Measurements from ENCODE around the gene NUF2.
"Not testable (repeated sequence)": the region's sequence is repeated elsewhere in the genome, so short reads cannot be mapped to it uniquely, and the experiment has no call there.

The NUF2 gene

DNA sequence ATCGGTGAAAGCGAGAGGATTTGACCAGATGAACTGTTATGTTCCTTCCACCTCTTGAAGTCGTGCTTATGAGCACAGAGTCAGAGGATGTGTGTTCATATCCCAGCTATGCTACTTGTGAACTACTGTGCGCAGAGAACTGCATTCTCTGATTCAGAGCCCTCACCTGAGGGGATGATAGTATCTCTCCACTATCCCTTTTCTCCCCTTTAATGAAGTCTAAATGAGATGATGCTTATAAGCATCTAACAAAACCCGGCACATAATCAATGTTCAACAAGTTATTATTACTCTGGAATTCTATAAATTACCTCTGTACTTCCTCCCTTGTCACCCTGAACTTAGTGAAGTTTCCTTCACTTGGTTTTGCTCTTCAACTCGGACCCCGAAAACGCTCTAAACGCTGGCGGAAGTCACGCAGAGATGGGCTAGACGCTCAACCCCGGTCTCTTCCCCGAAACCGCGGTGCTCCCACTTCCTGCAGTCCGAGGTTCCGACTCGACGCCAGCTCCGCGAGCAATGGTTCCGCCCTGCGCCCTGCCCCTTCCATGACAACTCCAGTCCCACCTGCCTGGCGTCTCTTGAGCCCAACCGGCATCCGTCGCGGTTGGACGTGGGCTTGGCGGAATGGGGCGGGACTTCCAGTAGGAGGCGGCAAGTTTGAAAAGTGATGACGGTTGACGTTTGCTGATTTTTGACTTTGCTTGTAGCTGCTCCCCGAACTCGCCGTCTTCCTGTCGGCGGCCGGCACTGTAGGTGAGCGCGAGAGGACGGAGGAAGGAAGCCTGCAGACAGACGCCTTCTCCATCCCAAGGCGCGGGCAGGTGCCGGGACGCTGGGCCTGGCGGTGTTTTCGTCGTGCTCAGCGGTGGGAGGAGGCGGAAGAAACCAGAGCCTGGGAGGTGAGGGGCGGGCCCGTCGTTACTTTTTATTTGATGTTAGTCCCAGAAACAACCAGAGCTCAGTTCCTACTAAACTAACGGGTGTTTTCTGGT lies at the start of gene NUF2:
Gene NUF2, plus strand, starts transcription at position 644 of the 995 bp plus-strand sequence. CDS start 4,098 bp downstream, outside the sequence.
- DNase-seq: peak; percentile 94 to 95

DNA sequence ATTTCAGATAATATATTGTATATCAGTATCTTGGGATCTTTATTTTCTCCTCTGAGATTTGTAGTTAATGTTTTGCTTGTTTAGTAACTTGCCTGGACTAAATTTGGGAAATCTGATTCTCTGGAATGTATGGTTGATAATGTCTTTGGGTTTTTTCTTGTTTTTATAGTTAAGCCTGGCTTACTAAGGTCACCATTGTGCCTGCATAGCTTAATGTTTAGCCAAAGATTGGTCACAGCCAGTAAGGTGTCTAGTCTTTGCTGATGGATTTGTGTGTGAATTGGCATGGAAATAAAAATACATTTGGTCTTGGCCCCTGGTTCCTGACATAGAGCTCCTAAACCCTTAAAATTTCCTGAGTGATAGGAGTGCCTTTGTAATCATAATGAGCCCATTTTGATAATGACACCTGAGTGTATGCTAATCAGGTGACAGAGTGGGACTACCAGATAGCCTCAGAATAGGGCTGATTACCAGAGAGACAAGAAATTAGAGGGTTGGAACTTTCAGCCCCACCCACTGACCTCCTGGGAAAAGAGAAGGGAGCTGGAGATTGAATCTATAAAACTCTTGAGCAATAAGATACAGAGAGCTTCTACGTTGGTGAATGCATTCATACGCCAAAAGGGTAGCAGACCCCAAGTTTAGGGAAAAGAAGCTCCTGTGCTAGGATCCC lies 47.9 kb upstream of the NUF2 start:
- no peak for DNase-seq

DNA sequence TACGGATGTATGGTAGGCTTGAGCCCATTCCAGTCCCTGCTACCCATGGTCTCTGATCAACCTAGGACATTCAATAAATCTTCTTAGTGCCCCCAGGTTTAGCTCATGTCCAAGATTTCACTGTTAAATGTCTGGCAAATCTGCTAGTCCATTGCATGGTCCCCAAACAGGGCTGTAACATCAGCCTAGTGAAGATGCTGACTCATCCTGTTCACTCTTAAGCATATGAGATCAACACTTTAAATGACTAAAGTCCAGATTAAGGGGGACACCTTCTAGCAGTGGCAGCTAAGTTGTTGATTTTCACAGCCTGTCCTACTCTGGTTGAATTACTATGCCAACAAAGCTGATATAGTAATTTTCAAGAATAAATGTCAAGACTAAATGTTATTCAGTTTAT lies 46.5 kb upstream of the NUF2 start:
- DNase-seq: no peak

DNA sequence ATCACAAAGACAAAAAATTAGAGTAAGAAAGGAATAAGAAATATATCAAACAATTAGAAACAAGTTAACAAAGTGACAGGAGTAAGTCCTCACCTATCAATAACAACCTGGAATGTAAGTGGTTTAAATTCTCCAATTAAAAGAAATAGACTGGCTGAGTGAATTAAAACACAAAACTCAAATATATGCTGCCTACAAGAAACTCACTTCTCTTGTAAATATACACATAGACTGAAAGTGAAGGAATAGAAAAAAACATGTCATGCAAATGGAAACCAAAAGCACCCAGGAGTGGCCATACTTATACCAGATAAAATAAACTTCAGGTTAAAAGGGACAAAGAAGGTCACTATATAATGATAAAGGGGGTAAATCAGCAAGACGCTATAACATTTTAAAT lies 43.2 kb upstream of the NUF2 start:
- no peak for DNase-seq

DNA sequence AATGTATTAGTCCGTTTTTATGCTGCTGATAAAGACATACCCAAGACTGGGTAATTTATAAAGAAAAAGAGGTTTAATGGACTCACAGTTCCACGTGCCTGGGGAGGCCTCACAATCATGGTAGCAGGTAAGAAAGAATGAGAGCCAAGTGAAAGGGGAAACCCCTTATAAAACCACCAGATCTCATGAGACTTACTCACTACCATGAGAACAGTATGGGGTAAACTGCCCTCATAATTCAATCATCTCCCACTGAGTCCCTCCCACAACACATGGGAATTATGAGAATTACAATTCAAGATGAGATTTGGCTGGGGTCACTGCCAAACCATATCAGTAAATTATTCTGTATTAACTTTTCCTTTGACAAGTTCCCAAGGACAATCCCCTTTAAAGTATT lies 36.9 kb upstream of the NUF2 start:
- DNase-seq: not testable (repeated sequence)

DNA sequence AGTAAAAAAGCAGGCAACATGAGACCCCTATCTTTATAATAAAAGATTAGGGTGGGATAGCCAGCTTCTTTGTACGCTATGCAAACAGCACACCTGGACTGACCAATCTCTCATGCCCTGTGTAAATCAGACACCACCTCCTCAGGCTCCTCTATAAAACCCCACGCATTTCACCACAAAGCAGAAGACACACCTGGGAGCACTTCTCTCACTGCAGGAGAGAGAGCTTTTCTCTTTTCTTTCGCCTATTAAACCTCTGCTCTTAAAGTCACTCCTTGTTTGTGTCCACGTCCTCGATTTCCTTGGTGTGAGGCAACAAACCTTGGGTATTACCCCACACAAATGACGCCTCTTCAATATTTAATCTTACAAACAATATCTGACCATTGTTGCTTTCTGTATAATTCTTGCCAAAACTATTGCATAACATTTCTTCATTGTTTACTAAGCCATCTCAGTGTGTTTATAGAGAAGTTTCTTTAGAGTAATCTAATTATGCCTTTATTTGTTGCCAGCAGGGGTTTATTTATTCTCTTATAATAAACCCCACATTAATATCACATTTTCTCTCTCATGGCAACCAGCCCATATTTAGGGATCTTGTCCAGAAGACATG lies 31.6 kb upstream of the NUF2 start:
- no peak for DNase-seq

DNA sequence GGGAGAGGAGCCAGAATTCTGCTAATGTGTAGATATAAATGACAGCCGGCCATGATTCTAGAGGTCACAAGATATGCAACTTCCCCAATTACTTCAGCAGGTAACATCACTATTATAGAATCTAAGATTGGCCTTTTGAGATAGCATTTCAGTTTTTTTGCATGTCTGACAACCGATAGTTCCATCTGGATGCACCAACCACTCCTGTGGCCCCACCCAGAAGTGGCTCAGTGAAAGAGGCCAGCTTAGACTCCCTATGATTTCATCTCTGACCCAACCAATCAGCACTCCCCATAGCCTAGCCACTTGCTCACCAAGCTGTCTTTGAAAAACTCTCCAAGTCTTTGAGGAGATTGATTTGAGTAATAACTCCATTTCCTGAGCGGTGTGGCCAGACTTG lies 30.3 kb upstream of the NUF2 start:
- DNase-seq: no peak

DNA sequence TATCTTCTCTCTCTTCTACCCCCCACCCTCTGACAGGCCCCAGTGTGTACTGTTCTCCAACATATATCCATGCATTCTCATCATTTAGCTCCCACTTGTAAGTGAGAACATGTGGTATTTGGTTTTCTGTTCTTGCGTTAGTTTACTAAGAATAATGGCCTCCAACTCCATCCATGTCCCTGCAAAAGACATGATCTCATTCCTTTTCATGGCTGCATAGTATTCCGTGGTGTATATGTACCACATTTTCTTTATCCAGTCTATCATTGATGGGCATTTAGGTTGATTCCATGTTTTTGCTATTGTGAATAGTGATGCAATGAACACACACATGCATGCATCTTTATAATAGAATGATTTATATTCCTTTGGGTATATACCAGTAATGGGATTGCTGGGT lies 29.6 kb upstream of the NUF2 start:
- DNase-seq: not testable (repeated sequence)

DNA sequence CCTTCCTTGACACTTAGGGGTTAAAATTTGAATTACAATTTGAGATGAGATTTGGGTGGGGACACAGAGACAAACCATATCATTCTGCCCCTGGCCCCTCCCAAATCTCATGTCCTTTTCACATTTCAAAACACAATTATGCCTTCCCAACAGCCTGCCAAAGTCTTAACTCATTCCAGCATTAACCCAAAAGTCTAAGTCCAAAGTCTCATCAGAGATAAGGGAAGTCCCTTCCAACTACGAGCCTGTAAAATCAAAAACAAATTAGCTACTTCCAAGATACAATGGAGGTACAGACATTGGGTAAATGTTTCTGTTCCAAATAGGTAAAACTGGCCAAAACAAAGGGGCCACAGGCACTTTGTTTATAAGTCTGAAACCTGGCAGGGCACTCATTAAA lies 28.3 kb upstream of the NUF2 start:
- not testable (repeated sequence) for DNase-seq

DNA sequence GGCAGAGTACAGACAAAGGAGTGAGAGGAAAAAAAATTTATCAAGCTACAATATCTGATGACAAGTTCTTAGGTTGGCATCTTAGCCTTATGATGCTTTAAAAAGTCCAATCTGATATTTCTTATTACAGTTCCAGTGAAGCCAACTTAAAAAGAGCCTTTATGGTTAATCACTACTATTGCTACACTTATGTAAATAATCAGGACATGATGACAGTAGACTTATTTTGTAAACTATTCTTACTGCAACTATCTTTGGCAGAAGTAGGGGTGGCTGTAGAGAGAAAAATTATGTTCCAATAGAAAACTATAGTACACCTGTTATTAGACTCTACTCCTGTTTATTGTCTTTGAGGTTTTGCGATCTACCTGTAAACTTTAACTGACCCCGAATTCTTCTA lies 25.8 kb upstream of the NUF2 start:
- no peak for DNase-seq

DNA sequence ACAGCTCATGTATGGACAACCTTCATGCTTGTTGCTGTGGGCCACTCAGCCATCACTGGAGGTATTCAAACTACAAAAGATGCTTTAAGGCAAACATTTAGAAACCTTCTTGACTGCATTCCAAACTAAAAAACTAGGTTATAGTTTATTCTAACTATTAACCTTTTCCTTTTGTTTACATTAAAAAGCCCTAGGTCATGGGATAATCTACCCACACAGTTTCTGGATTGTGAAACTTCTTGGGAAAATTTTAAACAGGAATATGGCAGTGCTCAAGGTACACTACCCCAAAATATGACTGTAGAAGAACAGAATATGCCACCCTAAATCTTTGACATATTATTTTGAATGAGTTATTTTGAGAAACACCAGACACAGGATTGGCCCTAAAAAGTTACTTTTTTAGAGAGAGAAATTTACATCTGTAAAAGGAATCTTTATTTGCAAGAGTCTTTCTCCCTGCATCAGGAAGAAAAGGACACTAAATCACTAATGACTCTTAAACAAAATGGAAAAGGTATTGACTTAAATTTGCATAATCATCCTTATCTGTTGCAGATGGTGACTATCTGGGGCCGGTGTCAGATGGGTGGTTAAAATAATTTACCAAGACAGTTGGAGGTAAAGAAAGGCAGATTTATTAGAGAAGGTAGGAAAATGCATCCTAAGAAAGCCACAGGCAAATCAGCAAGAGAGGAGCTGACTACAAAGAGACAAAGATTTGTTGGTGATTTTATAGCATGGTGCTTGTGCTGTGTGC lies 25.1 kb upstream of the NUF2 start:
- no peak for DNase-seq

DNA sequence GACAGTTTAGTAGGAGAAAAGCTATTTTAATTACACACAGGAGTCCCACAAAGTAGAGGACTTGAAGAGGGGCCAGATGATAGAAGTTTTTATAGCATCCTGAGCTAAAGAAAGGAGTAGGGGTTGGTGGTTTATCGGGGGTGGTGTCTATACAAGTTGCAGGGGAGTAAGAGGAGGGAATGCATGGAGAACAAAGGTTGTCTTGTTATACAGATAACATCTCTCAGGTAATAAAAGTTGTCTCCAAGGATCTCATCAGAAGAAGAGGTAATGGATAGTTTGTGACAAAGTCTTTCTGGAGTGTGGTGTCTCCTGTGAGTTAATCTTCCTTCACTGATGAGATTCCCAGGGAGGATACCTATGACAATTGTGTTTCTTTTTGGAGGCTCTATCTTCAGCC lies 23.4 kb upstream of the NUF2 start:
- no peak for DNase-seq

DNA sequence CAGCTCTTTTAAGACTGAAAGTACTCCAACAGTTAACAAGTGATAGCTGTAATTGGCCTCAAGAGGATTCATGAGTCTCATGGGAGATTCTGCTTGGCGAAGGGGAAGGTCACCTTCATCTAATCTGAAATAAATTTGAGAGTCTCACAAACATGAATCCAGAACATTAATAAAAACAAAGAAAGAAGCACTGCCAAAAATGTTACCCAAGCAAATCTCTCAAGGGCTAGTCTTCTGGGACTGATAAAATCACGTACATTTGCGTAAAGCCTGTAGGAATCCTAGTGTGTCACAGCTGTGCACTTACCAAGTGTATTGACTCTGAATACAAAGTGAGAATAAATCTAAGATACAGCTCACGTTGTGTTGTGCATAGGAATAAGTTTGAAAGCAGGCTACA lies 21.2 kb upstream of the NUF2 start:
- DNase-seq: no peak

DNA sequence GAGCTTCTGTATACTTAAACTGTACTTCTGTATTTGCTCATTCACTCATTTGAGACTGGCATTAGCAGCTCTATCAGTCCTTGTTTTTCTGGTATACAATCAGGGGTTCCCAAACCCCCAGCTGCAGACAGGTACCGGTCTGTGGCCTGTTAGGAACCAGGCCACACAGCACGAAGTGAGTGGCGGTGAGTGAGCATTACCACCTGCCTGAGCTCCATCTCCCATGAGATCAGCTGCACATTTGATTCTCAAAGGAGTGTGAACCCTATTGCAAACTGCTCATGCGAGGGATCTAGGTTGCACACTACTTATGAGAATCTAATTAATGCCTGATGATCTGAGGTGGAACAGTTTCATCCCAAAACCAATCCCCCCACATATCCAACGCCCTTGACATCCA lies 18.2 kb upstream of the NUF2 start:
- no peak for DNase-seq

DNA sequence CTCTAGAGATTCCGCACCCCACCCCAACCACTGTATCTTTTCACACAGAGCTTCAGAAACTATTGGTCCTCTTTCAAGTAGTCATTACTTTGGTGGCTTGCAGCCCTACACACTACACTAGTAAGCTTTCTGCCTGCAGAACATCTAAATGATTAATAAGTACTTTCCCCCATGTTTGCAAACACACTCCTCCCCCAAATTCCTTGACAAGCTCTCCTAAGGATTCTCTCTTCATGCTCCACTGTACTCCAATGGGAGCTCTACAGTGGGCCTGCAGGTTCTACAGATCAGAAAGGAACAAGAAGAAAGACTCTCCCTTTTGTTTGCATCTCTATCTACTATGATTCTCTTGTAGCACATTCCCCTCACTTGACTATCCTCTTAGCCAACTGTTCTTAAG lies 16.3 kb upstream of the NUF2 start:
- DNase-seq: no peak

DNA sequence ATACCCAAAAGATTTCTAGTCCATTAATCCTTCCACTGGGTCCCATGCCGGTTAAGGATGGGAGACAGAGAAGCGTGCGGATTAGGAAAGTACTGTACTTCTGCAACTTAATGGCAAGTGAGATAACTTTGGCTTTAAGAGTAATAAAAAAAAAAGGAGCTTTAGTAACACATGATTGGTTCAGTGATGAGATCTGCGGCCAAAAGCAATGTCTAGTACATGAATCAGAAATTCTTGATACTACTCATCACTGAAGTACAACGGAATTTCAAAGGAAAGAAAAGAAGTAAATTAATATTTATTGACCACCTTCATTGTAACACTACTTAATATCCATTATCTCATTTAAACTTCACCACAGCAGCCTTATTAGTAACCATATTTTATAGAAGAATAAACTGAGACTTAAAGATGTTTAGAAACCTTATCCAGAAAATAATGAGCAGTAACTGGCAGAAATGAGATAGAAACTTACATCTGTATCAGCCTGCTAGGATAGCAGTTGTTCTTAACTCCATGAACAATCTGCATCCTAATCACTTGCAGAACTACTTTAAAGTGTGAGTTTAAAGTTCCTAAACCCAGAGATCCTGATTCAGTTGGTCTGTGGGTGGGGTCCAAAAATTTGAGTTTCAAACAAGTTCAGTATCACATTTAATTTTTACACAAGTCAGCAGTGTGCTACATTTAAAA lies 14.1 kb upstream of the NUF2 start:
- no peak for DNase-seq

DNA sequence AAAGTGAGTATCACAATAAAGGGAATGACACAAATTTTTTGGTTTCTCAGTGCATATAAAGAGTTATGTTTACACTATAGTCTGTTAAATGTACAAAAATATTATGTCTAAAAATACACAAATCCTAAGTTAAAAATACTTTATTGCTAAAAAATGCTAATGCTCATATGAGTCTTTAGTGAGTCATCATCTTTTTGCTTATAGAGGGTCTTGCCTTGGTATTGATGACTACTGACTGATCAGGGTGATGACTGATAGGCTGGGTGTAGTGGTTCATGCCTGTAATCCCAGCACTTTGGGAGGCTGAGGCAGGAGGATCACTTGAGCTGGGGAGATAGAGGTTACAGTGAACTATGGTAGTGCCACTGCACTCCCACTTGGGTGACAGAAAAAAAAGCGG lies 12.9 kb upstream of the NUF2 start:
- DNase-seq: no peak

DNA sequence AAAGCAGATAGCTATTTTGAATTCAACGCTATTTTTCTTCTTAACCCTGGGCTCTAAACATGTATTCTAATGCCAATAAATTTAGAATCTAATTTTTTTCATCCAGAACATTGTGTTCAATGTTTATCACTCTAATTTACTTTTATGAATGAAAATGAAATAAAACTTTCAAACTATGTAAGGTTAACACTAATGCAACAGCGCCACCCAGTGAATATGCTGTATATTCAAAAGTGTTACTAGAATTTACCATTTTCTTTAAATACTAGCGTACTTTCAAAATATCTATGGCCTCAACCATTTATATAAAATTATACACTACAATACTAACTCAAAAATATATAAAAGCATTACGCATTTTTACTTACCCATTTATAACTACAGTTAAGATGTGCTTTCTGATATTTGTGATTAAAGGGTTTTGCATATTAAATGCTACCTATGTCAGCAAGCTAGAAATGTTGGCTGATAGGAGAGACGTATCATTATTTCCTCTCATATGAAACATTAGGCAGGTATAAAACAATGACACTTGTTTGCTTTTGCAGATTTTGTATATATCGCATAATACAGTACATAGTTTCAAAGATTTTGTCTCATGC lies 5.9 kb upstream of the NUF2 start:
- peak in 1 of 2 experiments; percentile 26 for DNase-seq

DNA sequence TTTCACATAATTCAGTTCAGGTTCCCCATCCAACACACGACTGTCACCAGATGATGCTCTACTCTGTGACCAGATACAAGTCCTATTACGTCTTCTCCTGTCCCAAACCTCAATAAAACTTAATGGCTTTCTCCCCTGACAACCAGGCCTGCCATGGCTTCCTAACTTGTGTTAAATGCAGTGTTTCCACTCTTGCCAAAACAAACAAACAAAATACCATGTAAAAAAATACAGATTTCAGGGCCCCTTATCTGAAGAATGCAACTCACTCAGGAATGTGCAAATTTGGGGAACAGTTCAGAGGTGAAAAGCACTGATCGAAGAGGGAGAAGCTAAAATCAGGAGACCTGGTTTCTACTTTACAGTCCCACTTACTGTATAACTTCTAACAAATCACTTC lies 863 bp upstream of the NUF2 start:
- DNase-seq: no peak

DNA sequence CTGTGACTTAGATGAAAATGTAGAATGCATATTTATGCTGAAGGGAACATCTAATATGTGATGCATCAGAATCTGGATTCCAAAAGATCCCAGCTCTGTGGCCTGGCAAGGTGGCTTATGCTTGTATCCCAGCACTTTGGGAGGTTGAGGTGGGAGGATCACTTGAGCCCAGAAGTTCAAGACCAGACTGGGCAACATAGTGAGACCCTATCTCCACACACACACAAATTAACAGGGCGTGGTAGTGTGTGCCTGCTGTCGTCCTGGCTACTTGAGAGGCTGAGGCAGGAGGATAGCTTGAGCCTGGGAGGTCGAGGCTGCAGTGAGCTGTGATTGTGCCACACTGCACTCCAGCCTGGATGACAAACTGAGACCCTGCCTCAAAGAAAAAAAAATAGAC lies 1.6 kb downstream of the NUF2 start:
- DNase-seq: not testable (repeated sequence)

DNA sequence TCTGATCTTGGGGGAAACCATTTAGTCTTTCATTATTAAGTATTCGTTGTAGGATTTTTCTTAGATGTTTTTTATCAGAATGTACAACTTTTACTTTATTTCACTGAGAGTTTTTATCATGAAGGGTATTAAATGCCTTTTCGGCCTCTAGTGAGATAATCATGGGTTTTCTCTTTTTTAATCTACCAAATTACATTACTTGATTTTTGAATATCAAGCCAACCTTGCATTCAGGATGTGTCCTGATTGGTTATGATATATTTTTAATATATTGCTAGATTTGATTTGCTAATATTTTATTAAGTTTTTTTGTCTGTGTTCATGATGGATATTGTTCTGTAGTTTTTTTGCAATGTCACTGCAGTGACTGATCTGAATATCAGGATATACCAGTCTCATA lies 9.4 kb downstream of the NUF2 start:
- no peak for DNase-seq

DNA sequence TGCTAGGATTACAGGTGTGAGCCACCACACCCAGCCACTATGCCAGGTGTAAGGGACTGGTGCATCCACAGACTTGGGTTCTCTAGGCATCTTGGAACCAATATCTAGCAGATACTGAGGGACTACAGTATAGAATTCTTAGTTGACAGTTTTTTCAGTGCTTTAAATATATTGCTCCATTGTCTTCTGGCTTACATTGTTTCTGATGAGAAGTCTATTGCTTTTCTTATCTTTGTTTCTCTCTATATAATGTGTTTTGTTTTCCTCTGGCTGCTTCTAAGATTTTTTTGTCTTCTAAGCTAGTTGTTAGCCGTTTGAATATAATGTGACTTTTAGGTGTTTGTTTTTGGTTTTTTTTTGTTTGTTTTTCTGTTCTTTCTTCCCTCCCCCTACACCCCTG lies 13.5 kb downstream of the NUF2 start:
- DNase-seq: no peak

Measured in stimulated activated CD4-positive, alpha-beta T cell treated with anti-CD3 and anti-CD28 coated beads, Interleukin-4, amount 100 ng/mL, for 4 hours (primary cell).